ENCODE data around the gene OSBPL1A. TPM values are rescaled to one million over a fixed set of nuclear protein-coding genes. Genes with fewer than 3 reads are reported as not detected.
"Not testable (repeated sequence)": the region's sequence is repeated elsewhere in the genome, so short reads cannot be mapped to it uniquely, and the experiment has no call there.

Gene OSBPL1A
- total and polyA plus RNA-seq, 9 donors, result 43.0 to 68.0 (median 56.7) TPM

DNA sequence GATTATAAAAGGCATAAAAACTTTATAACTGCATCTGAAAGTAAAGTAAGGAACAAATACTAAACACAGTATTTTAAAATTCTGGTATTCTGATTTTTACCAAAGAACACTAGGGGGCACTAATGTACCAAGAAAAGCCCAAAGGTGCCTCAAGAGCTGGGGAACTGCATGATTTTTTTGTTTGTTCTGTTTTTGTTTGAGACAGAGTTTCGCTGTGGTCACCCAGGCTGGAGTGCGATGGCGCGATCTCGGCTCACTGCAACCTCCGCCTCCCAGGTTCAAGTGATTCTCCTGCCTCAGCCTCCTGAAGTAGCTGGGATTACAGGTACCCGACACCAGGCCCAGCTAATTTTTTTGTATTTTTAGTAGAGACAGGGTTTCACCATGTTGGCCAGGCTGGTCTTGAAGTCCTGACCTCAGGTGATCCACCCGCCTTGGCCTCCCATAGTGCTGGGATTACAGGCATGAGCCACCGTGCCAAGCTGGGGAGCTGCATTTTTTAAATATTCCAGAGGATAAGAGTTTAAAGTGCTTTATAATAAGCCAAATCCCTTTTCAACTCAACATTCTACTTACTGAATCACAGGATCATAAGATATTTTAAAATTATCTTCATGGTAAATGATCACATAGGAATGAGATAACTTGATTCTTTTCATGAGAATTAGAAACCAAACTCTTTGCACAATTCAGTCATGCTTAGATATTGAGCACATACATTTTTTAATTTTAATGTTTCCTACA, 37.7 kb downstream of the OSBPL1A start:
- WGBS (ENCODE audit: insufficient coverage), result 16% methylated on average over 7 of the region's 9 CpGs
- not testable (repeated sequence) for H3K27ac ChIP-seq (ENCODE audit: low read length)
- peak; percentile 82 for DNase-seq

DNA sequence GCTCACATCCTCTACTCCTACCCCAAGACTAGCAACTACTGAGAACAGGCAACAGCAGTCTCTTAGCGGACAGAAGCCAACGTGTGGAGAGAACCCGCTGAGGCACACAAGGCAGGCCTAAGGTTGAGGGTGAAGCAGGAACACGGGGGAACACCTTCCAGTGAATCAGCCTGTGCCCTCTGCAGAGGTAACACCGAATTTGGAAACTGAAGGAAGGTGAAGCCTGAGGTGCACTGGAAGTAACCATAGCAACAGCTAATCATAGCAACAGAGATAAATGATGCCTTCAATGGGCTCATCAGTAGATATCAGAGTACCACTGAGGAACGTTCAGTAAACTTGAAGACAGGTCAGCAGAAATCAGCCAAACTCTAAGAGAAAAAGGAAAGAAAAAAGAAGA, 43.3 kb downstream of the OSBPL1A start:
- no peak for DNase-seq
- WGBS (ENCODE audit: insufficient coverage), result 90% methylated on average over 4 of the region's 6 CpGs
- Histone ChIP-seq H3K4me1 (ENCODE audit: control insufficient read depth, insufficient read depth, low read length) (no peaks in the 10 kb centered on the region), H3K27me3 (ENCODE audit: control insufficient read depth, insufficient read depth, low read length) (no peaks in the 10 kb centered on the region), H3K27ac (ENCODE audit: low read length) (no peak overlapping the region), H3K4me3 (ENCODE audit: low read length) (no peak overlapping the region), H3K9me3 (replicated peaks; ENCODE audit: control insufficient read depth, low read depth, low read length) (no peaks in the 10 kb centered on the region), H3K36me3 (ENCODE audit: control insufficient read depth, insufficient read depth, low read length) (no peaks in the 10 kb centered on the region)

More for the DNA sequence above, 37.7 kb downstream of the OSBPL1A start:
- not testable (repeated sequence) for H3K36me3 ChIP-seq (ENCODE audit: control insufficient read depth, insufficient read depth, low read length); H3K9me3 ChIP-seq (replicated peaks; ENCODE audit: control insufficient read depth, low read depth, low read length); H3K27me3 ChIP-seq (ENCODE audit: control insufficient read depth, insufficient read depth, low read length); H3K4me3 ChIP-seq (ENCODE audit: low read length); H3K4me1 ChIP-seq (ENCODE audit: control insufficient read depth, insufficient read depth, low read length)

DNA sequence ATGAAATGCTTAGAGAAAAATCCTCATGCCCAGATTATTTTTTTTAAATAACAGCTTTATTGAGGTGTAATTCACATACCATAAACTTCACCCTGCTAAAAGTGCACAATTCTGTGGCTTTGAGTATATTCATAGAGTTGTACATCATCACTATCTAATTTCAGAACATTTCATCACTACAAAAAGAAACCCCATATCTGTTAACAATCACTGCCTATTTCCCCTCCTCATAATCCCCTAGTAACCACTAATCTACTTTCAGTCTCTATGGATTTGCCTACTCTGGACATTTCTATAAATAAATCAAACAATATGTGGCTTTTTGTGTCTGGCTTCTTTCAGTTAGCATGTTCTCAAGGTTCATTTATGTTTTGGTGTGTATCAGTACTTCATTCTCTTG, 51.4 kb downstream of the OSBPL1A start:
- Histone ChIP-seq H3K9me3 (replicated peaks; ENCODE audit: control insufficient read depth, low read depth, low read length) (no peaks in the 10 kb centered on the region), H3K36me3 (ENCODE audit: control insufficient read depth, insufficient read depth, low read length) (no peaks in the 10 kb centered on the region), H3K27ac (ENCODE audit: low read length) (no peak overlapping the region), H3K27me3 (ENCODE audit: control insufficient read depth, insufficient read depth, low read length) (no peaks in the 10 kb centered on the region), H3K4me1 (ENCODE audit: control insufficient read depth, insufficient read depth, low read length) (no peaks in the 10 kb centered on the region), H3K4me3 (ENCODE audit: low read length) (no peak overlapping the region)
- DNase-seq, result no peak

DNA sequence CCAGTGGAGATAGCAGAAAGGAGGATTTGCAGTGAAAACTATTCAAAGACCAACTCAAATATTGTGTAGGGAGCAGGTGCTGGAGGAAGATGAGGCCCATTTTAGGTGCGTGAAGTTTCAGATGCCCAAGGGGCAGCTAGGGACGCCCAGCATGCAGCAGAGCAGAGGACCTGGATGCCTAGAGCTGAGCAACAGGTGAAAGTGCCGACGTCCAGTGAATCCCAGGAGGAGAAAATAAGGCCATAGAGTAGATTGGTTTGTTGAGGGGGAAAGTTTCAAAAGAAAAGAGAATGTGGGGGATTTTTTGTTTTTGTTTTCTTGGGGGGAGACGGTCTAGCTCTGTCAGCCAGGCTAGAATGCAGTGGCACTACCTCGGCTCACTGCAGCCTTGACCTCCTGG, 53.1 kb downstream of the OSBPL1A start:
- 100% methylated on average over 4 of the region's 6 CpGs for WGBS (ENCODE audit: insufficient coverage)
- no peaks in the 10 kb centered on the region for H3K36me3 ChIP-seq (ENCODE audit: control insufficient read depth, insufficient read depth, low read length)
- no peaks in the 10 kb centered on the region for H3K27me3 ChIP-seq (ENCODE audit: control insufficient read depth, insufficient read depth, low read length)
- H3K27ac ChIP-seq (ENCODE audit: low read length), result no peak overlapping the region
- no peak overlapping the region for H3K4me3 ChIP-seq (ENCODE audit: low read length)
- H3K9me3 ChIP-seq (replicated peaks; ENCODE audit: control insufficient read depth, low read depth, low read length), result no peaks in the 10 kb centered on the region
- DNase-seq, result no peak
- no peaks in the 10 kb centered on the region for H3K4me1 ChIP-seq (ENCODE audit: control insufficient read depth, insufficient read depth, low read length)

DNA sequence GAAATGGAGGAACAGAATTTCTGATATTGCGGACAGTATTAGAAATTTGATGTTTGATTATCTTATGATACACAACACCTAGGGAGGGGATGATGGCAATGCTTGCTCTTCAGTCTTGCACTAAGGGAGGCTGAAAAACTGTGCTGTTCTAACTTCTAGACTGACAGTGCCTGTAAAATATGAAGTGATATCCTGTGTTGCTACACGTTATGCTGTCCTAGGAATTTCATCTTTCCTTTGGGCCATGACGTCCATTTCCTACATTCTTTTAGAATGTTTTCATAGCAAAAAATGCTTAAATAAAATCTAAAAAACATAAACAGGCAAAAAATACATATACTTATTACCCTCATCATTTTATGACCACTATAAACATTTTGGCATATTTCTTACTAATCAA, 55.3 kb downstream of the OSBPL1A start:
- no CpG with 5 or more reads among the region's 3 CpGs for WGBS (ENCODE audit: insufficient coverage)
- DNase-seq, result no peak
- Histone ChIP-seq H3K27ac (ENCODE audit: low read length) (no peak overlapping the region), H3K9me3 (replicated peaks; ENCODE audit: control insufficient read depth, low read depth, low read length) (no peaks in the 10 kb centered on the region), H3K36me3 (ENCODE audit: control insufficient read depth, insufficient read depth, low read length) (no peaks in the 10 kb centered on the region), H3K4me3 (ENCODE audit: low read length) (no peak overlapping the region), H3K4me1 (ENCODE audit: control insufficient read depth, insufficient read depth, low read length) (no peaks in the 10 kb centered on the region), H3K27me3 (ENCODE audit: control insufficient read depth, insufficient read depth, low read length) (no peaks in the 10 kb centered on the region)

- H3K4me3 ChIP-seq (ENCODE audit: low read length), result no peak overlapping the region
- H3K4me1 ChIP-seq (ENCODE audit: control insufficient read depth, insufficient read depth, low read length), result no peaks in the 10 kb centered on the region
- H3K9me3 ChIP-seq (replicated peaks; ENCODE audit: control insufficient read depth, low read depth, low read length), result no peaks in the 10 kb centered on the region
- H3K36me3 ChIP-seq (ENCODE audit: control insufficient read depth, insufficient read depth, low read length), result no peaks in the 10 kb centered on the region
- H3K27me3 ChIP-seq (ENCODE audit: control insufficient read depth, insufficient read depth, low read length), result no peaks in the 10 kb centered on the region
- no peak for DNase-seq
- H3K27ac ChIP-seq (ENCODE audit: low read length), result no peak overlapping the region
Observed at GRCh38 chr18:24341361-24341760, 56.3 kb downstream of the OSBPL1A start.

- no peak for DNase-seq
- no peak overlapping the region for H3K4me3 ChIP-seq (ENCODE audit: low read length)
- no peaks in the 10 kb centered on the region for H3K4me1 ChIP-seq (ENCODE audit: control insufficient read depth, insufficient read depth, low read length)
- whole genome bisulfite sequencing (ENCODE audit: insufficient coverage), result 100% methylated on average over 2 of the region's 2 CpGs
- H3K9me3 ChIP-seq (replicated peaks; ENCODE audit: control insufficient read depth, low read depth, low read length), result peaks cover 2% of the 10 kb centered on the region
- peaks cover 9% of the 10 kb centered on the region for H3K36me3 ChIP-seq (ENCODE audit: control insufficient read depth, insufficient read depth, low read length)
- no peaks in the 10 kb centered on the region for H3K27me3 ChIP-seq (ENCODE audit: control insufficient read depth, insufficient read depth, low read length)
- no peak overlapping the region for H3K27ac ChIP-seq (ENCODE audit: low read length)
Observed at GRCh38 chr18:24333084-24333483, 64.5 kb downstream of the OSBPL1A start.

DNA sequence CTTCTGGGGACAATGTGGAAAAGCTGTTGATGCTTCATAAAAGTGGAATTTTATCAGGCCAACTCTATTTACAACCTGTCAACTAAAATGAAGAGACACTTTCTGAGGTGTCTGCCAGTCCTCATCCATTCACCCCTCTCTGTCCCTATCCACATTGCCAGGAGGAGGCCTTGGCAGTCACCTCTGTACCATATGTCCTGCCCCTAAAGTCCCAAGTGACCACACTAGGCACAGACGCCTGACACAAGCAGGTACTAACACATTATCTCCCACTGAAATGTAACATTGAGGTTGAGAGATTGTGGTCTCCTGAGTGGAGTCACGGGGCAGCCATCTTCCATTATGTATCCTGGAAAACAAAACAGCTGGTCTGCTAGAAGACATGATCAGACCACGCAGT, 71.4 kb downstream of the OSBPL1A start:
- DNase-seq, result no peak
- Histone ChIP-seq H3K9me3 (replicated peaks; ENCODE audit: control insufficient read depth, low read depth, low read length) (no peaks in the 10 kb centered on the region), H3K36me3 (ENCODE audit: control insufficient read depth, insufficient read depth, low read length) (peaks cover 3% of the 10 kb centered on the region), H3K27me3 (ENCODE audit: control insufficient read depth, insufficient read depth, low read length) (no peaks in the 10 kb centered on the region), H3K4me3 (ENCODE audit: low read length) (no peak overlapping the region), H3K27ac (ENCODE audit: low read length) (no peak overlapping the region), H3K4me1 (ENCODE audit: control insufficient read depth, insufficient read depth, low read length) (no peaks in the 10 kb centered on the region)
- no CpG with 5 or more reads among the region's 3 CpGs for WGBS (ENCODE audit: insufficient coverage)

GRCh38 chr18:24322584-24323136, 75.0 kb downstream of the OSBPL1A start:
- H3K4me1 ChIP-seq (ENCODE audit: control insufficient read depth, insufficient read depth, low read length), result no peaks in the 10 kb centered on the region
- H3K27me3 ChIP-seq (ENCODE audit: control insufficient read depth, insufficient read depth, low read length), result no peaks in the 10 kb centered on the region
- H3K36me3 ChIP-seq (ENCODE audit: control insufficient read depth, insufficient read depth, low read length), result no peaks in the 10 kb centered on the region
- no peak overlapping the region for H3K4me3 ChIP-seq (ENCODE audit: low read length)
- H3K9me3 ChIP-seq (replicated peaks; ENCODE audit: control insufficient read depth, low read depth, low read length), result no peaks in the 10 kb centered on the region
- peak; percentile 70 for DNase-seq
- H3K27ac ChIP-seq (ENCODE audit: low read length), result no peak overlapping the region

DNA sequence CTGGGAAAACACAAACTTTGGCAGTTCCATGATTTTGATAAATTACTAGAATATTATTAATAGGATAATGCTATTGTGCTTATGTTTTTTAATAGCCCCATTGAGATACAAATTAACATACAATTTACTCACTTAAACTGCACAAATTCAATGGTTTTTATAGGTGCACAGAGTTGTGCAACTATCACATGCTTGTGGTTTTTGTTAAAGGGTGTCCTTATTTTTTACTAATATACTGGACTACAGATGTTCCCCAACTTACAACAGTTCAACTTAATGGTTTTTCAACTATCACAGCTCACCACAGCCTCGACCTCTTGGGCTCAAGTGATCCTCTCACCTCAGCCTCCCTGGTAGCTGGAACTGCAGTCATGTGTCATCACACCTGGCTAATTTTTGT, 76.6 kb downstream of the OSBPL1A start:
- no peaks in the 10 kb centered on the region for H3K36me3 ChIP-seq (ENCODE audit: control insufficient read depth, insufficient read depth, low read length)
- no peak overlapping the region for H3K27ac ChIP-seq (ENCODE audit: low read length)
- no CpG with 5 or more reads among the region's 1 CpG for WGBS (ENCODE audit: insufficient coverage)
- H3K4me3 ChIP-seq (ENCODE audit: low read length), result no peak overlapping the region
- H3K4me1 ChIP-seq (ENCODE audit: control insufficient read depth, insufficient read depth, low read length), result no peaks in the 10 kb centered on the region
- H3K27me3 ChIP-seq (ENCODE audit: control insufficient read depth, insufficient read depth, low read length), result no peaks in the 10 kb centered on the region
- no peaks in the 10 kb centered on the region for H3K9me3 ChIP-seq (replicated peaks; ENCODE audit: control insufficient read depth, low read depth, low read length)
- DNase-seq, result no peak

GRCh38 chr18:24319757-24320156, 77.9 kb downstream of the OSBPL1A start:
- no peak overlapping the region for H3K27ac ChIP-seq (ENCODE audit: low read length)
- WGBS (ENCODE audit: insufficient coverage), result 60% methylated on average over 1 of the region's 5 CpGs

More at GRCh38 chr18:24319757-24320156, 77.9 kb downstream of the OSBPL1A start:
- Histone ChIP-seq H3K9me3 (replicated peaks; ENCODE audit: control insufficient read depth, low read depth, low read length) (no peaks in the 10 kb centered on the region), H3K4me1 (ENCODE audit: control insufficient read depth, insufficient read depth, low read length) (no peaks in the 10 kb centered on the region), H3K27me3 (ENCODE audit: control insufficient read depth, insufficient read depth, low read length) (no peaks in the 10 kb centered on the region), H3K4me3 (ENCODE audit: low read length) (no peak overlapping the region), H3K36me3 (ENCODE audit: control insufficient read depth, insufficient read depth, low read length) (peaks cover 2% of the 10 kb centered on the region)
- DNase-seq, result no peak

Measured in muscle of leg (tissue), 11 donors.